Neural cell (in vitro differentiated cells): ENCODE measurements around the gene INA. TPM values are rescaled to one million over a fixed set of nuclear protein-coding genes. Genes with fewer than 3 reads are reported as not detected.

Experiments used
- H2AFZ ChIP-seq: fragments of 200-600, 300-800 bp; sonication (generic), shearing (Covaris generic); 2 replicates; pipeline ENCODE4 v1.6.0; 2014; ENCODE audit warnings: low read depth, mild to moderate bottlenecking, antibody characterized with exemption, low read length, moderate library complexity
- H3F3A ChIP-seq: fragments of 200-600 bp; shearing (Covaris generic); 2 replicates; pipeline ENCODE4 v1.6.1; 2016; ENCODE audit warnings: mild to moderate bottlenecking, moderate library complexity, mixed read lengths, antibody characterized with exemption, low read length; ENCODE audit not compliant: insufficient read depth, poor library complexity, severe bottlenecking
- H3K27ac ChIP-seq: fragments of 200-600, 300-800 bp; sonication (generic), shearing (Covaris generic); 2 replicates; pipeline ENCODE4 v1.5.1; 2014; ENCODE audit warnings: mild to moderate bottlenecking, low read length, moderate library complexity
- H3K27me3 ChIP-seq: fragments of 300-800, 200-600 bp; sonication (generic), shearing (Covaris generic); 2 replicates; pipeline ENCODE4 v1.6.0; 2014; ENCODE audit warnings: mild to moderate bottlenecking, low read depth, low read length, moderate library complexity; ENCODE audit not compliant: insufficient read depth
- H3K36me3 ChIP-seq: fragments of 300-800, 200-600 bp; sonication (generic), shearing (Covaris generic); 2 replicates; pipeline ENCODE4 v1.5.1; 2014; ENCODE audit warnings: mild to moderate bottlenecking, antibody characterized with exemption, low read length, moderate library complexity; ENCODE audit not compliant: insufficient read depth
- H3K4me2 ChIP-seq: fragments of 300-800, 200-600 bp; sonication (generic), shearing (Covaris generic); 2 replicates; pipeline ENCODE4 v1.6.0; 2014; ENCODE audit warnings: mild to moderate bottlenecking, low read length
- H3K4me3 ChIP-seq: fragments of 300-800, 200-600 bp; sonication (generic), shearing (Covaris generic); 2 replicates; pipeline ENCODE4 v1.5.1; 2014; ENCODE audit warnings: mild to moderate bottlenecking, low read length, moderate library complexity
- H3K79me2 ChIP-seq: fragments of 200-600 bp; shearing (Covaris generic); replicated peaks from 2 replicates; pipeline ENCODE4 v1.6.0; 2014; ENCODE audit warnings: mild to moderate bottlenecking, low read length, moderate library complexity; ENCODE audit not compliant: insufficient read depth
- H3K9ac ChIP-seq: fragments of 300-800, 200-600 bp; sonication (generic), shearing (Covaris generic); 2 replicates; pipeline ENCODE4 v1.6.1; 2016; ENCODE audit warnings: mild to moderate bottlenecking, low read length, mixed read lengths
- H3K9me2 ChIP-seq: fragments of 200-600 bp; shearing (Covaris generic); 2 replicates; pipeline ENCODE4 v1.6.1; 2016; ENCODE audit warnings: mild to moderate bottlenecking, low read length, mixed read lengths; ENCODE audit not compliant: insufficient read depth
- H3K9me3 ChIP-seq: fragments of 200-600, 300-800 bp; sonication (generic), shearing (Covaris generic); 2 replicates; pipeline ENCODE4 v1.6.1; 2016; ENCODE audit warnings: mild to moderate bottlenecking, mixed run types, low read length, moderate library complexity, mixed read lengths
- H4K20me1 ChIP-seq: fragments of 200-600 bp; shearing (Covaris generic); 2 replicates; pipeline ENCODE4 v1.6.1; 2016; ENCODE audit warnings: mild to moderate bottlenecking, mixed run types; ENCODE audit not compliant: insufficient read depth
- EP300 ChIP-seq: fragments of 450-650 bp; conservative IDR thresholded peaks from 2 replicates; pipeline ENCODE4 v1.6.1; 2014; ENCODE audit warnings: antibody characterized with exemption, mild to moderate bottlenecking, moderate library complexity; ENCODE audit not compliant: poor library complexity, severe bottlenecking
- EZH2 ChIP-seq: fragments of 200-600, 300-800 bp; shearing (Covaris generic), sonication (generic); IDR thresholded peaks from 2 replicates; pipeline ENCODE4 v1.6.1; 2014; ENCODE audit warnings: antibody characterized with exemption, low read length, borderline replicate concordance, mild to moderate bottlenecking; ENCODE audit not compliant: insufficient read depth, poor library complexity, severe bottlenecking
- MXI1 ChIP-seq: fragments of 450-650 bp; conservative IDR thresholded peaks from 2 replicates; pipeline ENCODE4 v1.6.1; 2014; ENCODE audit warnings: antibody characterized with exemption, mild to moderate bottlenecking; ENCODE audit not compliant: poor library complexity, severe bottlenecking
- POLR2AphosphoS5 ChIP-seq: IDR thresholded peaks from 2 replicates; pipeline ENCODE4 v1.6.1; 2012
- RAD21 ChIP-seq: fragments of 450-650 bp; conservative IDR thresholded peaks from 2 replicates; pipeline ENCODE4 v1.6.1; 2014; ENCODE audit warnings: antibody characterized with exemption, mild to moderate bottlenecking, moderate library complexity
- SMC3 ChIP-seq: fragments of 450-650 bp; conservative IDR thresholded peaks from 2 replicates; pipeline ENCODE4 v1.6.1; 2014; ENCODE audit warnings: antibody characterized with exemption, mild to moderate bottlenecking, moderate library complexity; ENCODE audit not compliant: poor library complexity
- TAF1 ChIP-seq: IDR thresholded peaks from 2 replicates; pipeline ENCODE4 v1.6.1; 2012; ENCODE audit warnings: low read depth
- polyA plus RNA-seq: library from polyadenylated mRNA; depleted of rRNA; stranded (reverse); fragments of >200 nt; gene quantifications from 2 replicates; pipeline ENCODE4 v1.2.3, GENCODE V29; 2014
- TF ChIP-seq, protein P1 (sequence below): IDR thresholded peaks from 2 replicates; pipeline ENCODE4 v1.6.1; 2012; ENCODE audit warnings: borderline replicate concordance
- TF ChIP-seq, protein P2 (sequence below): fragments of 450-650 bp; IDR thresholded peaks from 2 replicates; pipeline ENCODE4 v1.5.1; 2014; ENCODE audit warnings: antibody characterized with exemption, mild to moderate bottlenecking, moderate library complexity; ENCODE audit not compliant: poor library complexity, severe bottlenecking

INA gene
- polyA plus RNA-seq, 1 donor from 2014 or later: 349 TPM

DNA sequence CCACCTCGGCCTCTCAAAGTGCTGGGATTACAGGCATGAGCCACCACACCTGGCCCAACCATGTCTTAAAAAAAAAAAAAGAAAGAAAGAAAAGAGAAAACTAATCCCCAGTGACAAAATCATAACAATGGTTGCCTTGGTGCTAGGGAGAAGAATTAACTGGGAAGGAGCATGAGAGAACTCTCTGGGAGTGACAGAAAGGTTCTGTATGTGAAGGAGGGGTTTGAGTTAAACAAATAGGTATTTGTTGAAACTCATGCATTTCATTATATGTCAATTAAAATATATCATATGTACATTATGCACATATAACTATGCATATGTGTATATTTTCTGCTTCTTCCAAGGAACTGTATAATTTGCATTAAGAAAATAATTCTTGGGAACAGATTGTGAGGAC, 33.3 kb downstream of the INA start:
- TF ChIP-seq, protein P1, sequence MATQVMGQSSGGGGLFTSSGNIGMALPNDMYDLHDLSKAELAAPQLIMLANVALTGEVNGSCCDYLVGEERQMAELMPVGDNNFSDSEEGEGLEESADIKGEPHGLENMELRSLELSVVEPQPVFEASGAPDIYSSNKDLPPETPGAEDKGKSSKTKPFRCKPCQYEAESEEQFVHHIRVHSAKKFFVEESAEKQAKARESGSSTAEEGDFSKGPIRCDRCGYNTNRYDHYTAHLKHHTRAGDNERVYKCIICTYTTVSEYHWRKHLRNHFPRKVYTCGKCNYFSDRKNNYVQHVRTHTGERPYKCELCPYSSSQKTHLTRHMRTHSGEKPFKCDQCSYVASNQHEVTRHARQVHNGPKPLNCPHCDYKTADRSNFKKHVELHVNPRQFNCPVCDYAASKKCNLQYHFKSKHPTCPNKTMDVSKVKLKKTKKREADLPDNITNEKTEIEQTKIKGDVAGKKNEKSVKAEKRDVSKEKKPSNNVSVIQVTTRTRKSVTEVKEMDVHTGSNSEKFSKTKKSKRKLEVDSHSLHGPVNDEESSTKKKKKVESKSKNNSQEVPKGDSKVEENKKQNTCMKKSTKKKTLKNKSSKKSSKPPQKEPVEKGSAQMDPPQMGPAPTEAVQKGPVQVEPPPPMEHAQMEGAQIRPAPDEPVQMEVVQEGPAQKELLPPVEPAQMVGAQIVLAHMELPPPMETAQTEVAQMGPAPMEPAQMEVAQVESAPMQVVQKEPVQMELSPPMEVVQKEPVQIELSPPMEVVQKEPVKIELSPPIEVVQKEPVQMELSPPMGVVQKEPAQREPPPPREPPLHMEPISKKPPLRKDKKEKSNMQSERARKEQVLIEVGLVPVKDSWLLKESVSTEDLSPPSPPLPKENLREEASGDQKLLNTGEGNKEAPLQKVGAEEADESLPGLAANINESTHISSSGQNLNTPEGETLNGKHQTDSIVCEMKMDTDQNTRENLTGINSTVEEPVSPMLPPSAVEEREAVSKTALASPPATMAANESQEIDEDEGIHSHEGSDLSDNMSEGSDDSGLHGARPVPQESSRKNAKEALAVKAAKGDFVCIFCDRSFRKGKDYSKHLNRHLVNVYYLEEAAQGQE: no peak
- TF ChIP-seq EZH2: no peak
- no peak for TF ChIP-seq RAD21
- no peak for TF ChIP-seq MXI1
- TF ChIP-seq, protein P2, sequence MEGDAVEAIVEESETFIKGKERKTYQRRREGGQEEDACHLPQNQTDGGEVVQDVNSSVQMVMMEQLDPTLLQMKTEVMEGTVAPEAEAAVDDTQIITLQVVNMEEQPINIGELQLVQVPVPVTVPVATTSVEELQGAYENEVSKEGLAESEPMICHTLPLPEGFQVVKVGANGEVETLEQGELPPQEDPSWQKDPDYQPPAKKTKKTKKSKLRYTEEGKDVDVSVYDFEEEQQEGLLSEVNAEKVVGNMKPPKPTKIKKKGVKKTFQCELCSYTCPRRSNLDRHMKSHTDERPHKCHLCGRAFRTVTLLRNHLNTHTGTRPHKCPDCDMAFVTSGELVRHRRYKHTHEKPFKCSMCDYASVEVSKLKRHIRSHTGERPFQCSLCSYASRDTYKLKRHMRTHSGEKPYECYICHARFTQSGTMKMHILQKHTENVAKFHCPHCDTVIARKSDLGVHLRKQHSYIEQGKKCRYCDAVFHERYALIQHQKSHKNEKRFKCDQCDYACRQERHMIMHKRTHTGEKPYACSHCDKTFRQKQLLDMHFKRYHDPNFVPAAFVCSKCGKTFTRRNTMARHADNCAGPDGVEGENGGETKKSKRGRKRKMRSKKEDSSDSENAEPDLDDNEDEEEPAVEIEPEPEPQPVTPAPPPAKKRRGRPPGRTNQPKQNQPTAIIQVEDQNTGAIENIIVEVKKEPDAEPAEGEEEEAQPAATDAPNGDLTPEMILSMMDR: no peak
- TF ChIP-seq TAF1: no peak
- TF ChIP-seq EP300: no peak
- no peak for TF ChIP-seq POLR2AphosphoS5
- TF ChIP-seq SMC3: no peak
- no peaks in the 10 kb centered on the region for H3F3A ChIP-seq
- no peaks in the 10 kb centered on the region for H3K36me3 ChIP-seq
- no peak overlapping the region for H3K27ac ChIP-seq
- H3K4me3 ChIP-seq: no peak overlapping the region
- H4K20me1 ChIP-seq: no peaks in the 10 kb centered on the region
- no peaks in the 10 kb centered on the region for H3K9me2 ChIP-seq
- H3K4me2 ChIP-seq: no peak overlapping the region
- no peak overlapping the region for H3K9ac ChIP-seq
- H3K9me3 ChIP-seq: no peaks in the 10 kb centered on the region
- H3K27me3 ChIP-seq: no peaks in the 10 kb centered on the region
- no peak overlapping the region for H2AFZ ChIP-seq
- H3K79me2 ChIP-seq: no peaks in the 10 kb centered on the region

DNA sequence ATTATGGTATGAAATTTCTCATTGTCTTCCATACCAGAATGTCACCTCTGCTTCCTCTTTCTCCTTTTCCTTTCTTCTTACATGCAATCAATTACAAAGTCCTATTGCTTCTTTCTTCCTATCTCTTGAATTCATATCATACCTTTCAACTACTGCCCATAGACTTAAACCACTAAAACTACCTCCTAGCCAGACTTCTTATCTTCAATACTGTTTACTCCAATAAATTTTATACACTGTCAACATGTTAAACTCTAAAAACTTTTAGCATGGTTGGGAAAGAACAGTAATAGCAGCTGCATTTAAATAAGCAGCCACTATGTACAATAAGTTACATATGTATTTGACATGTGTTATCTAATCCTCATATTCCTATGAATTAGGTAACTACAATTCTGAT, 39.1 kb downstream of the INA start:
- Histone ChIP-seq H3K9ac (no peak overlapping the region), H3K4me3 (no peak overlapping the region), H3K9me2 (no peaks in the 10 kb centered on the region), H3K4me2 (no peak overlapping the region), H2AFZ (no peak overlapping the region), H3K36me3 (no peaks in the 10 kb centered on the region), H3K27me3 (no peaks in the 10 kb centered on the region), H3K9me3 (no peaks in the 10 kb centered on the region), H3K27ac (no peak overlapping the region), H3K79me2 (no peaks in the 10 kb centered on the region), H3F3A (no peaks in the 10 kb centered on the region), H4K20me1 (no peaks in the 10 kb centered on the region)
- TF ChIP-seq, protein P2: no peak
- TF ChIP-seq TAF1: no peak
- no peak for TF ChIP-seq SMC3
